HG02852 (cell line): ENCODE measurements around the gene NRIP1.

Source experiments
- ATAC-seq: cut with Tn5 transposase; IDR thresholded peaks from one replicate; pipeline ENCODE4 v1.9.1; 2021; ENCODE audit warnings: mild to moderate bottlenecking, moderate library complexity; ENCODE audit not compliant: unreplicated experiment

NRIP1 gene

DNA sequence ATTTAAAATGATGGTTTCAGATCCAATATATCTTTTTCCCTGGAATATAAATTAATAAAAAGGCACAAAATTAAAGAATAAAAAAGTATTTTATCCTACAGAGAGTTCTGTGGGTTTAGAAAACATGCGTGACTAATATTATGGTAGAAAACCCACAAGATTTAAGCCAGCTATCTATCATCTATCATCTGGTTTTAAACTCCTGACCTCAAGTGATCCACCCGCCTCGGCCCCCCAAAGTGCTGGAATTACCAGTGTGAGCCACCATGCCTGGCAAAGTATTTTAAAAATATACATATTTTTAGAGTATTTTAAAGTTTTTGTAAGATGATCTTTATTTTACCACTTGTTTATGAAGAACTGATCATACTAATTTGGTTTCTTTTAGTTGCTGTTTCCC lies 79.5 kb downstream of the NRIP1 start:
- no peak for ATAC-seq

DNA sequence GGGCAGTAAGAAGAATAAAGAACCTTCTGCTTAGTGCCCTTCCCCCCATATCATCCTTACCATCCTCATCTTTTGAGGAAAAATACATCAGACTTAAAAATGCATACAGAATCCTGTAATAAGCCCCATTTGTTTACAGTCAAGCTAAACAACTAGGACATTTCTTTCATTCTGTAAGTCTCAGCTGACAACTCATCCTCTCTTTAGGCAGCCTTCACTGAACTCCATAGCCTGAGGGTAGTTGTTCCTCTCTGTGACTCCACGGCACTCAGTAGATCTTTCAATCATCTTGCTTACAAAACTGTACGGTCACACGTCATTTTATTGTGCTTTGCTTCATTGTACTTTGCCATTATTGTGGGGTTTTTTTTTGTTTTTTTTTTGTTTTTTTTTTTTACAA lies 82.5 kb downstream of the NRIP1 start:
- no peak for ATAC-seq

DNA sequence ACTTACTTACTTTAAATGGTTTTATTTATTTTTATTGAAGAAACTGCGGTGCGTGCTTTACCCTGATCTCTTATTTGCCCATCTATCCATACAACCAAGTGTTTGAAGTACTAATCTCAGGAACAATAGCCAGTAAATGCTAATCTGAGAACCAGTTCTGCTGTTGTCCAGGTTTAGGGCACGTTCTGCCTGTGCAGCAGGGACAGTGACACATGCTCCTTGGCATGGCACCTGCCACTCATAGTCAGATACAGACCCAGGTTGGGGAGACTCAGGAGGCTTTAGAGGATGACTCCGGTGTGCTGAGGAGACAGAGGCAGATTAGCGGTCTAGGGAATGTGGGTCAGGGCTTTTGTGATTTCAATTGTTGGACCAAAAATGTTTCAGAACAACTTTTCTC lies 83.6 kb downstream of the NRIP1 start:
- ATAC-seq: no peak

DNA sequence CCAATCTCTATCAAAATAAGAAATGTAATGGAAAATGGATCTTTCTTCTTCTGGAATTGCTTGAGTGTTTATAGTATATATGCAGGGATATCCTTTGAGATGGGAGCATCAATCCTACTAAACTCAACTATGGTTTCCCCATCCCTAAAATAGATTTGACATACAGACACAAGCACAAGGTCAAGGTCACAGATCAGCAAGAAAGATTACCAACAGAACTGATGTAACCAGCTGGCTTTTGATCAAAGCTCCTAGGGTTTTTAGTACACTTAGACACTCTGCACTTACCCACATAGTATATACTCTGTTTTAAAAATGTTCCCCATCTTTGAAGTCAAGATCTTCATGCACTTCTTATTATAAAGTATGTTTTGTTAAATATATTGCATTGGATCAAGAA lies 85.5 kb downstream of the NRIP1 start:
- ATAC-seq: no peak

DNA sequence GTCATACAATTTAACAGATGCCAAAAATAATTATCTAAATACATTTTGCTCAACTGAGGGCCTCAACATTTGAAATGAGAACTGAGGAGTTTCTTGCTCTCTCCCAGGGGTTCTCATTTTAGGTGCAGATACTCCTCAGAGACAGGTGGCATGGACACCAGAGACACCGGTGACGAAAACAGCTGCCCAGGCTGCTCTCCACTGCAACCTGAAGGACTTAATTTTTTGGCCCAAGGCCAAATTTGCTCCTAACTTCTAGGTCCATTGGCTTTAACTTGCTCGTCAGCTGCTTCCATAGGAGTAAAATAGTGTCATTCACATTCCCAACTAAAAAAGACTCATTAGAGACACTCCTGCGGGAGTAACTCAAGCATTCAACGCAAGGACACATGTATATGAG lies 87.0 kb downstream of the NRIP1 start:
- no peak for ATAC-seq

DNA sequence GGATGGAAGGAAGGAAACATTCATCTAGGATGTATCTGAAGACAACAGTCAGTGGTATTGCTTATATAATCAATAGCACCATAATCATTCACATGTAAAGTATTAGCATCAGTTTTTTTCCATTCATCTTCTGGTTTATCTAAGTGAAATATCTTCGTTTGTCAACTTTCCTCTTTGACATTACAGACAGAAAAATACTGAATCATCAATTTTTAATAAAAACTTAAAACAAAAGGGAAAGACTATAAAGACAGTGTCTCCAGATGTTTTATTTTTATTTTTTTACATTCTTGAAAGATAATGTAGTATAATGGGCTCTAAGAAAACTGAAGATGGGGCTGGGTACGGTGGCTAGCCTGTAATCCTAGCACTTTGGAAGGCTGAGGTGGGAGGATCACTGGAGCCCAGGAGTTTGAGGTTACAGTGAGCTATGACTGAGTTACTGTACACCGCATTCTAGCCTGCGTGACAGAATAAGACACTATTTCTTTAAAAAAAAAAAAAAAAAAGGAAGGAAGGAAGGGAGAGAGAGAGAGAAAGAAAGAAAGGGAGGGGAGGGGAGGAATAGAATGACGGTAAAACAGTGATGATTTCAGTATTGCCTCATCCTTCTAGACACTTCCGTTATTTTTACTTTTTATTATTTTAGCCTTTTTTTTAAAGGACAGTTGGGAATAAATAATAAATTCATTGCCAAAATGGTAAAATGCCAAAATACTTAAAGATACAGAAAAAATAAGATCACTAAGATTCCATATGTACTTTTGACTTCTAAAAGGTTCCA lies 89.5 kb downstream of the NRIP1 start:
- no peak for ATAC-seq

DNA sequence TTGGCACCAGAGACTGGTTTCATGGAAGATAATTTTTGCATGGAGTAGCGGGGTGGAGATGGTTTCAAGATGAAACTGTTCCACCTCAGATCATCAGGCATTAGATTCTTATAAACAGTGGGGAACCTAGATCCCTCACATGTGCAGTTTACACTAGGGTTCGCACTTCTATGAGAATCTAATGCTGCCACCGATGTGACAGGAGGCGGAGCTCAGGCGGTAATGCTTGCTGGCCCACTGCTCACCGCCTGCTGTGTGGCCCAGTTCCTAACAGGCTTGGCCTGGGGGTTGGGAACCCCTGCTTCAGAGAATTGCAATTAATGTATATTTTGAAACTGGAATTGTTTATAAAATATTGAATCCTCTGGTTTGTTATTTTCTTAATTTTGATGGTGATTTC lies 92.1 kb downstream of the NRIP1 start:
- no peak for ATAC-seq

DNA sequence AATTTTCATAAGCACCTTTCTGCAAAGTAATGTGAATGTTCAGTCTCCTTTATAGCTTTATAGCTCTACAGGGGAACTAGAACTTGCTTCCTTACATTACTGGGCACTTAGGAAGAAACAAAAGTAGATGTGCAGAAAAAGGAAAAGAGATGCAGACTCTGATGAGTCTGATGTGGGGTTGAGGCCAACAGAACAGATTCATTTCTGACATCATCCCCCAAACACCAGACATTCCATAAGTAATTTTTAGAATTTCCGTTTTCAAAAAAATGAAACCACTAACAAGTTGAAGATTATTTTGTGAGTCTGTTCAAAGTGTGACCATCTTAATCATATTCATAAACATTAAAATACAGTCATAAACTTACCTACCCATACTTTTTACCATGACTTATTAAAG lies 96.0 kb downstream of the NRIP1 start:
- ATAC-seq: no peak

DNA sequence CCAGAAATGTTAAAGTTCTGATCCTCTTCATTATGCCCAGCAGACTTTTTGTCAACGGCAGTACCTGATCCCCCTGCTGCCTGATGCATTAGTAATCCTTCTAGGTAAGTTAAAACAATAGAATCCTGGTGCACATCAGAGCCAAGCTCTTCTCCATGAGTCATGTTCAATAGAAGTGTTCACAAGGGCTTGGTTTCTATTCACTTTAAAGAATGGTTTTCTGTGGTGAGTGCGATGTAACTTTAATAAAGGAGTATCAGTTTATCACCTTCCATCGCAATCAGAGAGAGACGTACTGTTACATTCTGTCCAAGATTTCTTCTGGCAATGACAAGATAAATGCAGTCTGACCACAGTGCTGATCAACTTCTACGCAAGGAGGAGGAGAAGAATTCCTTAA lies 96.8 kb downstream of the NRIP1 start:
- no peak for ATAC-seq

DNA sequence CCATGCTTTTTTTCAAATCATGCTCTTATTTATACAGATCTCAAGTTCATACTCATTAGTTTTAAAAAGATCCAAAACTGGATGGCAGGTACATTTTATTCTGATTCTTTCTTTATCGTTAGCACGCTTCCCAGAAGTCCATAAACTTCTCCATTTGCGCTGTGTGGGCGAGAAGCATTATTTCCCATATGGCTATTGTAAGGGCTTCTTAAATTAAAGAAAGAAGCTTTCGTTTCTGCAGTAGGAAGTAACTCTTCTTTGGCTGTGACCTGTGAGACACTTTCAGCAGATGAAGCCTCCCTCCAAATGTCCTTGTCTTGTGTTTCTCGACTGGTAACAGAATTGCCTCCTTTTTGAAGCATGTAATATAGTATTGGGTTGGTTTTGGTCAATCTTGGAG lies 100.2 kb downstream of the NRIP1 start:
- no peak for ATAC-seq

DNA sequence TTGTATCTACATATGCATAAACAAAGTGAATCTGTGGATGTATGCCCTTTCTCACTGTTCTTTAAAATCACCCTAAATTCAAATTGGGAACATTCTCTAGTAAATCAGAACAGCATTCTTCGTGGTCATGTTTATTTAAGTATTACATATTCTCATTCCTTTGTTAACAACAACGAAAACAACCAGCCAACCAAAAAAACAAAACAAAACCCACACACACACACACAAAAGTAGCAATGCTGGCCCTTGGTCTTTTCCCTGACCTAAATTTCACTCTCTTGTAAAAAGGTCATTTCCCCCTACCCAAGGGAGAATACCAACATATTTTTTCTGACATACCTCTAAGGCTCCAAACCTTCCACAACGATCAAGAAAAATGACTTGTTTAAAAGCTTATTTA lies 102.6 kb downstream of the NRIP1 start:
- no peak for ATAC-seq

DNA sequence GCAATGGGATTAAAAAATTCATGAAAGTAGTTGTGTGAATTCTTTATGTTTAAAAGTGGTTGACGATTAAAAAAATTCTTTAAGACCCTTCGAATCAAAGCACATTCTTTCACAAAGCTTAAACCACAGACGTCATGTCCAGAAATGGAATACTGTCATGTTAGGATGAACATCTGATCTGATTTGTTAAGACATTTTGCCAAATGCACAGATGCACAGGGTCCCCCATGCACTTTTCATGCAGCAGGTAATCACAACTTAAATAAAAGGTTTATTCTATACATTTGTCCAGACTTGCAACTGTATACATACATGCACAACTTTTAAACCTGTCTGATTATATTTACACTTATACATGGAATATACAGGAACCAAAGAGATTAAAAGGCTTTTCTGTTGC lies 103.3 kb downstream of the NRIP1 start:
- ATAC-seq: no peak

DNA sequence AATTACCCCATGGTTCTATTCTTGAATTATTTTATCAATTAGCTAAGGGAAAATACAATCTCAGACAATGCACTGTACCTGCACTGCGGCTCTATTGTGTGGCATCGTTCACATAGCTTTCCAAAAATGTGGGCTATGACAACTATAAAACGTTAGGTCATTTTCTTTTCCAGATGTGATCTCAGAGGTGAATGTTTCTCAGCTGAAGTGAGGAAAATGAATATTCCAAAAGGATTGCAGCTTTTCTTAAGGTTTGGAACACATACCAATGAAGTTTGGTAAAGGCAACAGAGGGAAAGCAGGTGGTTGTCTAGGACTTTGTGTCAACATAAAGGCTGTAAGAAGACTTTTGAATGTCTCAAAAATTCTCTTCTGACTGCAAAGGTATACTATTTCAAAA lies 105.5 kb downstream of the NRIP1 start:
- ATAC-seq: no peak

DNA sequence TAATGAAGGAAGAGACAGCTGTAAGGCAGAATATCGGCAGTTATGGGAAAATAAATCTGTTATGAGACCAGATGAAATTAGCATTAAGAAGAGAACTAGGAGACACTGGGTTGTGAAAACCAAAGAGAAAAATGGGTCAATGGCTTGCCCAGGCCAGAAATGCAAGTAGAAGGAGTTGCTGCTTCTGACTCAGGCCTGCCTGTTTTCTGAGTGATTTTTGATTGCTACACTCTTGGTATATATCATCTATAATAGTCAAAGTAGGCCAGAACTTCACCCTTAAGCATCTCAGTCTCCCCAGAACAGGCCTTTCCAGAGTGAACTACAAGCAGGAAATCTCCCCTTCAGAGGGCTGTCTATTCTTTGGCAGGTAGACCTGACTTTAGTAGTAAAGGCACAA lies 107.0 kb downstream of the NRIP1 start:
- ATAC-seq: no peak

DNA sequence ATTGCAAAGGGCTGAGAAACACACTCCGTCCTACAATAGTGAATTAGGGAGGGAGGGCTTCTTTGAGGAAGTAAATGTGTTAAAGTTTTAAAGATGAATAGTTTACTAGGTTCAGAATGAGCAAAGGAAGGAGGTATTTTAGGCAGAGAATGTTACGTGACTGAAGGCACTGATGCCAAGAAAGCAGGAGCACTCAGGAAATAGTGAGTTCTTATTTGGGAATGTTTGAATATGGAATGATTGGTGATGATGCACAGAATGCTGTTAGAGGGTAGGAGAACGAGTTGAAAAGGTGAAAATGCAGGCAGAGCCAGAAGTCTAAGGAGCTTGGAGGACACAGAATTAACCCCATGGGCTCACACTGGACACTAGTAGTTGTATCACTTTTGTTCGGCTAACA lies 108.0 kb downstream of the NRIP1 start:
- ATAC-seq: no peak

DNA sequence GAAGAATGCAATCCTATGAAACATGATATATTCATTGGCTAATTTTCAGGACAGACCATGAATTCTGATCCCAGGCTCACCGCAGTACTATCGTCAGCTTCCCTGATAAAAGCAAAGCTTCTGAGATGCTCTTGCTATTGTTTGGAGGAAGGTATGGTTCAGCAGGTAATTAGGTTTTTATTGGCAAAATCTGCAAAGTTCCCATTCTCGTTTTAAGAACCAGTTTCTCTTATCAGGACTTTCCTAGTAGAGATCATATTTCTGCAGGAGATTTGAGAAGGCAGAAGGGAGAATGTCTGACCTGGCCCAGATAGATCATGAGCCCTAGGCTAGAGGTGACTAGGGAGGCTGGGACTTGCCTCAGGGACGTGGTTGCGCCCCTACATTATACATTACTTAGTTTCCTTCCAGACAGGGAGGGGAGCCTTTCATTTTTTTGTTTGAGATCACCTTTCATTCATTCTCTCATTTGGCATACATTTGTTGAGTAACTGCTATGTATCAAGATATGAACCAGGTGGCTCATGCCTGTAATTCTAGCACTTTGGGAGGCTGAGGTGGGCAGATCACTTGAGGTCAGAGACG lies 108.8 kb downstream of the NRIP1 start:
- ATAC-seq: no peak

DNA sequence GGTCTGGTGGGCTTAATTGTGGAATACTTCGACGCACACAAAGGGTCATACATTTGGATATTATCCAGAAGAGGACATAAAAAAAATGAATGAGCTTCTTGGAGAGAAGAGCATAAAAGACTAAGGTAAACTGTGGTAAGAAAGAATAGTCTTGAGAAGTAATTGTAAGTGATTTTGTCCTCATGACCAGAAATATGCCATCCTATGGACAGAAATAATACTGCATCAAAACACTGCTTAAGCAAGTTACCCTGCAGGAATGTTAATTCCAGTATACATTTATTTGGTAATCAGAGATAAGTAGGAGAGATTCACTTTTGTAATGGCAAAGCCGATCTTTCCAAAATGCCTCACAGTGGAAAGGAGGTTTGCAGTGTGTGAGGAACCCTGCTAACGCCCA lies 111.9 kb downstream of the NRIP1 start:
- ATAC-seq: no peak

DNA sequence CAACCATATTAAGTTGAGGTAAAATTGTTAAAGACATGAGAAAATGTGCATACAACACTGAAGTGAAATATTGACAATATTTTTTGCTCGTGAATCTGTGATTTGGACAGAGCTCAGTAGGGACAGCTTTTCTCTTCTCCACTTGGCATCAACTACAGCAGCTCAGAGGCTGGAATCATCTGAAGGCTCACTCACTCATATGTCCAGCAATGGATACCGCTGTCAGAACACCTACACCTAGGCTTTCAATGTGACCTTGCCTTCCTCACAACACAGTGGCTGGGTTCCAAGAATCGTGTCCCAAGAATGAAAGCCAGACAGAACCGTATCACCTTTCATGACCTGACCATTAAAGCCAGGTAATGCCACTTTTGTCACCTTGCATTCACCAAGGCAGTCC lies 115.2 kb downstream of the NRIP1 start:
- ATAC-seq: no peak

DNA sequence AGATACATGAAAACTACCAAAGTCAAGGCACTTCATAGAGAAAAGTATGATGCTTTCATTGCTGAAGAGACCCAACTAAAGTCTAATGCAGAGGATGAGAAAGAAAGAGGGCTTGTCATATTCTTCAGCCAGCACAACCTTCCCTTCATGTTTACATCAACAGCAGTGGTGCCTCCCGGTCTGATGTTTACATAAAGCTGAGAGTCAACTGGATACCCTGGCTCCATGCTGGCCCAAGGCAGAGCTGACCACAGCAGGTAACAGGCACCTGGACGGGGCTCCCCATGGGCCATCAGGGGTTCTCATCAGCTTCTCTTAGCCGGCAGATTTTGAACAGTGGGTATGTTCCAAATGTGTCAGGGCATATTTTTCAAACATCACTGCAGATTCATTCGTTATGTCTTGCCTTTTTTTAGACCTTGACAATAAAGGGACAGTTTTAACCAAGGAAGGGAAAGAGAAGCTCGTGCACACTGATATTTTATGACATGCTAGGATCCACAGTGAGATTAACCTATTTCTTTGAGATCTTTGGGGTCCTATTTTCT lies 117.1 kb downstream of the NRIP1 start:
- no peak for ATAC-seq

DNA sequence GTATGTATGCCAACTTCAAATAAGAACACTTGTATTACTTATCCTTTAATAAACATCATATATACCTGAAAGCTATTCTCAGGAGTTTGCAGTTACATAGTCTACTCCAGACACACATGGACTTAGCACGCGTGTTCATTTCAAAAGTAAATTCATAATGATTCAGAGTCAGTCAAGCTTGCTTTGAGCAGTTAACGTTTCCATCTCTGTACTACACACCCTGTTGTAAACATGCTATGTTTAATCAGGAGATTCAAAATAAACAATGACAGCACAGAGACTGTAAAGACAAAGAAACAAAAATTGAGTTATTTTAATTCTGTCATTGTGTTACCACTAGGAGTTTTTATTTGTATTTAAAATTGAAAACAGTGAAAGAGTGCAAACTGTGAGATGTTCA lies 119.6 kb downstream of the NRIP1 start:
- no peak for ATAC-seq

DNA sequence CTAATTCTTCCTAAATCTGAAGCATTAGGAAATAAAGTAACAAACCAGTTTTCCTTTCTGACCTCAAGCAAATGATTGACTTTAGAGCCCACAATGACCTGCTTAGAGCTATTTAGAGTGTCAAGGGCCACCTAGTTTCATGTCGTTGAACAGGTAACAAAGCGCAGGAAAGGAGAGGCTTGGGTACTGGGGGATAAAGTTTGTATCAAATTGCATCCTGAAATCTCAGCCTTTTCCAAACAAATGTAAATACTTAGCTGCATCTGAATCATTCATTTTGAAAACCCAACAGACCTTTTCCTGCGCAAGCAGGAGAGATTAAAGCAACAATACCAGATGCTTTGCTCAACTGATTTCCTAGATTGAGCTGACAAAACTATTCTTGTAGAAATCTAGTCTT lies 121.2 kb downstream of the NRIP1 start:
- ATAC-seq: no peak

DNA sequence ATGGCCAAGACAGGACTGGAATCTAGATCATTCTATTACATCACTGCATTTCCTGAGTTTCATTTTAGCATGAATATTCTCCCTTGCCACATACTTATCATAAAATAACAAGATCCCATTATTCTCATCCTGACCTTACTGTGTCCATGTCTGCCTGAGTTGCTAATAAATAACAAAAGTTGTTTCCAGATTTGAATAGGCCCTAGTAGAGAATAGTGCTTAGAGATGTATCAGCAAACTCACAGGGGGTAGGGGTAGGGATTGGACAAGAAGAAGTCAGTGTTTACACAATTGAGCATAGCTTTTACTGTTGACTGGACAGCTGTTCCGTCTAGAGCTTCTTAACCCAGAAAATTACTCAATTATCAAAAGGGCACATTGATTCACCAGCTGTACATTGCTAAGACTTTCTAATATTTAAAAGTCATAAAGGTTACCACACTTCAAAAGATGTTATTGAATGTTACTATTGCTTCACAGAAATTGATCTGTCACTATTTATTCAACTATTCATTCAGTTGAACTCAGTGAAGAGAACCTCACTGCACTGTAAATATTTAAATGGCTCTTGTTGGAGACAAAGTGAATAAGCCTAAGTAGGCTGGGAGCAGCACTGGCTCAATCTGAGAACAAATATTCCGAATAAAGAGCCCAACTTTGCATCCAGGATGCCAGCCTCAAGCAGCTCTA lies 121.9 kb downstream of the NRIP1 start:
- ATAC-seq: no peak
